GM23338 (cell line): ENCODE measurements around the gene WNT8B.

ENCODE experiments used
- EZH2 ChIP-seq: fragments of 200-600 bp; sonication (generic); IDR thresholded peaks from one replicate; pipeline ENCODE4 v1.8.0; 2017; ENCODE audit warnings: antibody characterized with exemption, mild to moderate bottlenecking, low read depth; ENCODE audit not compliant: unreplicated experiment
- EZH2phosphoT487 ChIP-seq: fragments of 200-600 bp; sonication (generic); IDR thresholded peaks from one replicate; pipeline ENCODE4 v1.8.1; 2018; ENCODE audit warnings: antibody characterized with exemption; ENCODE audit not compliant: unreplicated experiment
- POLR2AphosphoS5 ChIP-seq: IDR thresholded peaks from 2 replicates; pipeline ENCODE4 v1.6.1; 2016; ENCODE audit warnings: antibody characterized with exemption, low read depth
- TF ChIP-seq, protein P1 (sequence below), 2 experiments: fragments of 200-600 bp in 1 of 2; sonication (generic) in 1 of 2; conservative IDR thresholded peaks; 2 replicates each; pipeline versions ENCODE4 v1.5.1 to v1.6.1; 2016 to 2017; ENCODE audit warnings: antibody characterized with exemption in 2 of 2, low read depth in 2 of 2, mild to moderate bottlenecking in 2 of 2, moderate library complexity in 1 of 2

DNA sequence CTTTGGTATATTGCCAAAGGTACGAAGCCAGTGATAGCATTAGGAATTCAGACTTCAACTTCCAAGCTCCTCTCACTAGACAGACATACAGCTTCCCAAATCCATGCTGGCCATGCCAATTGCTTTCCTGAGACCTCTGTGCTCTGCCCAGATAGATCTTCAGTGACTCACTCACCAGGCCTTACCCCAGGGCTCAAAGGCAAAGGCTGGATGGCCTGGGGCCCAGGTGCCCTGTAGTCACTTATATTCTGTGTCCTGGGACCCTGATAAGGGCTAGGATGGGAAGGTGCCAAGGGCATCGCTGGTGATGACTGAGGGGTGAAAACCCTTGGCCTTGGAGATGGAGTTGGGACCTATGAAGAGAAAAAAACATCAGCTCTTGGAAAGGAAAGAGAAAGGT, 27.7 kb downstream of the WNT8B start:
- TF ChIP-seq EZH2 (no peak), POLR2AphosphoS5 (no peak), EZH2phosphoT487 (no peak)
- TF ChIP-seq, protein P1, sequence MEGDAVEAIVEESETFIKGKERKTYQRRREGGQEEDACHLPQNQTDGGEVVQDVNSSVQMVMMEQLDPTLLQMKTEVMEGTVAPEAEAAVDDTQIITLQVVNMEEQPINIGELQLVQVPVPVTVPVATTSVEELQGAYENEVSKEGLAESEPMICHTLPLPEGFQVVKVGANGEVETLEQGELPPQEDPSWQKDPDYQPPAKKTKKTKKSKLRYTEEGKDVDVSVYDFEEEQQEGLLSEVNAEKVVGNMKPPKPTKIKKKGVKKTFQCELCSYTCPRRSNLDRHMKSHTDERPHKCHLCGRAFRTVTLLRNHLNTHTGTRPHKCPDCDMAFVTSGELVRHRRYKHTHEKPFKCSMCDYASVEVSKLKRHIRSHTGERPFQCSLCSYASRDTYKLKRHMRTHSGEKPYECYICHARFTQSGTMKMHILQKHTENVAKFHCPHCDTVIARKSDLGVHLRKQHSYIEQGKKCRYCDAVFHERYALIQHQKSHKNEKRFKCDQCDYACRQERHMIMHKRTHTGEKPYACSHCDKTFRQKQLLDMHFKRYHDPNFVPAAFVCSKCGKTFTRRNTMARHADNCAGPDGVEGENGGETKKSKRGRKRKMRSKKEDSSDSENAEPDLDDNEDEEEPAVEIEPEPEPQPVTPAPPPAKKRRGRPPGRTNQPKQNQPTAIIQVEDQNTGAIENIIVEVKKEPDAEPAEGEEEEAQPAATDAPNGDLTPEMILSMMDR (conservative IDR thresholded peaks at IDR 0.05; ENCODE audit: low read depth in 2 of 2), result no peak
